ENCODE results near the gene DENND4A. TPM values are rescaled to one million over a fixed set of nuclear protein-coding genes. Genes with fewer than 3 reads are reported as not detected.
A peak's percentile ranks its signal among the peaks of the same experiment; 100 is the strongest.
"Not testable (repeated sequence)": the region's sequence is repeated elsewhere in the genome, so short reads cannot be mapped to it uniquely, and the experiment has no call there.

Gene DENND4A
- total RNA-seq, 4 donors from 2014 or later, result 17.7 to 34.3 (median 25.4) TPM

DNA sequence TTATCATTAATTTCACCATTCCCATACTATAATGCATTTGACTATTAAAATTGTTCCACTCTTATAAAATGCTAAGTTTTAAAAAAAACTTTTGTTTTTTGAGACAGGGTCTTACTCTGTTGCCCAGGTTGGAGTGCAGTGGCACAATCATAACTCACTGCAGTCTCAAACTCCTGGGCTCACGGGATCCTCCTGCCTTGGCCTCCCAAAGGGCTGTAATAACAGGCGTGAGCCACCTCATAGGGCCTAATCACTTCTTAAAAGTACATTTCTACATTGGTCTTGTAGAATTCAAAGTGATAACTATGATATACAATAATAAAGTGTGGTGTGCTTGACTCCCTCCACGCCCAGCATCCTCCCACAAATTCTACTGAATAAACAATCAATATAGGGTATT lies 3.0 kb downstream of the DENND4A start:
- TF ChIP-seq POLR2AphosphoS5 (IDR thresholded peaks at IDR 0.05) (no peak), POLR2A (IDR thresholded peaks at IDR 0.05; ENCODE audit: low read depth) (no peak)
- Histone ChIP-seq H3K27ac (replicated peaks in 1 of 4) (no peak overlapping the region), H3K4me3 (no peak overlapping the region), H3K27me3 (no peaks in the 10 kb centered on the region), H3K9me3 (no peaks in the 10 kb centered on the region), H3K36me3 (peaks cover 0 to 6% (median 0%) of the 10 kb centered on the region in 4 donors), H3K4me1 (peaks cover 21 to 46% (median 41%) of the 10 kb centered on the region in 4 donors)
- WGBS, result 94% methylated on average over 3 of the region's 3 CpGs
- DNase-seq (ENCODE audit: extremely low spot score), result no peak
- intact Hi-C loops (cut with DNase I), result no loop called here

DNA sequence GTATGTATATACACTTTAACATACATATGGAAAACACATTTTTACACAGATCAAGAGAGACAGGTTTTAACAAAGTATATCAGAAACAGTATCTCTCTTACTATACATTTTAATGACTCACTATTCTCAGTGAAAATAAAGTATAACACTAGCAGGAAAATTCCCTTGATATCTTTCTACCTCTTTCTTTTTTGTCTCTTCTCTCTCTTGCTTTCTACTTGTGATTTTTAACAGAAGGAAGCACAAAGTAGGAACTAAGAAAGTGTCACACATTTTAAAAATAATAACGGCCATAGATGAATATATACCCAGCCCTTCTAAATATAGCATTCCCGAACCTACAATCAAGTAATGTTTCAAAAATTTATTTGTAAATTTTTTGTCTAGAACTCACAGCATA lies 4.8 kb downstream of the DENND4A start:
- H3K36me3 ChIP-seq, result peaks cover 0 to 6% (median 0%) of the 10 kb centered on the region in 4 donors
- no peaks in the 10 kb centered on the region for H3K27me3 ChIP-seq
- no peak overlapping the region for H3K4me3 ChIP-seq
- peaks cover 16 to 38% (median 32%) of the 10 kb centered on the region in 4 donors for H3K4me1 ChIP-seq
- TF ChIP-seq EP300 (IDR thresholded peaks at IDR 0.05) (no peak), POLR2AphosphoS5 (IDR thresholded peaks at IDR 0.05) (no peak), POLR2A (IDR thresholded peaks at IDR 0.05; ENCODE audit: low read depth) (no peak)
- TF ChIP-seq, protein P1, sequence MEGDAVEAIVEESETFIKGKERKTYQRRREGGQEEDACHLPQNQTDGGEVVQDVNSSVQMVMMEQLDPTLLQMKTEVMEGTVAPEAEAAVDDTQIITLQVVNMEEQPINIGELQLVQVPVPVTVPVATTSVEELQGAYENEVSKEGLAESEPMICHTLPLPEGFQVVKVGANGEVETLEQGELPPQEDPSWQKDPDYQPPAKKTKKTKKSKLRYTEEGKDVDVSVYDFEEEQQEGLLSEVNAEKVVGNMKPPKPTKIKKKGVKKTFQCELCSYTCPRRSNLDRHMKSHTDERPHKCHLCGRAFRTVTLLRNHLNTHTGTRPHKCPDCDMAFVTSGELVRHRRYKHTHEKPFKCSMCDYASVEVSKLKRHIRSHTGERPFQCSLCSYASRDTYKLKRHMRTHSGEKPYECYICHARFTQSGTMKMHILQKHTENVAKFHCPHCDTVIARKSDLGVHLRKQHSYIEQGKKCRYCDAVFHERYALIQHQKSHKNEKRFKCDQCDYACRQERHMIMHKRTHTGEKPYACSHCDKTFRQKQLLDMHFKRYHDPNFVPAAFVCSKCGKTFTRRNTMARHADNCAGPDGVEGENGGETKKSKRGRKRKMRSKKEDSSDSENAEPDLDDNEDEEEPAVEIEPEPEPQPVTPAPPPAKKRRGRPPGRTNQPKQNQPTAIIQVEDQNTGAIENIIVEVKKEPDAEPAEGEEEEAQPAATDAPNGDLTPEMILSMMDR (IDR thresholded peaks at IDR 0.05), result no peak
- H3K27ac ChIP-seq (replicated peaks in 1 of 4), result peak overlapping the region in 2 of 4 donors; percentile 14 to 16
- 47% methylated on average over 2 of the region's 2 CpGs for WGBS
- no peak for DNase-seq (ENCODE audit: extremely low spot score)
- intact Hi-C loops (cut with DNase I), result no loop called here
- no peaks in the 10 kb centered on the region for H3K9me3 ChIP-seq

DNA sequence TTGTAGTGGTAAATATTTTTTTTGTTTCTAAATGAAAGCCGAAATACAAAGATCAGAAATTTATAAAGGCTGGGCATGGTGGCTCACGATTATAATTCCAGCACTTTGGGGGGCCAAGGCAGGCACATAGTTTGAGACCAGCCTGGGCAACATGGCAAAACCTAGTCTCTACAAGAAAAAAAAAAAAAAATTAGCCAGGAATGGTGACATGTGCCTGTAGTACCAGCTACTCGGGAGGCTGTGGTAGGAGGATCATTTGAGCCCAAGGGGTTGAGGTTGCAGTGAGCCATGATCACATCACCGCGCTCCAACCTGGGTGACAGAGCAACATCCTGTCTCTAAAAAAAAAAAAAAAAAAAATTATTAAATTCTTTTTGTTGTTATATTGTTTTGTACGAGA lies 6.9 kb downstream of the DENND4A start:
- Histone ChIP-seq H3K27ac (replicated peaks in 1 of 4) (no peak overlapping the region), H3K4me3 (no peak overlapping the region), H3K9me3 (no peaks in the 10 kb centered on the region), H3K27me3 (no peaks in the 10 kb centered on the region), H3K4me1 (peaks cover 6 to 38% (median 29%) of the 10 kb centered on the region in 4 donors), H3K36me3 (peaks cover 0 to 6% (median 0%) of the 10 kb centered on the region in 4 donors)
- no peak for TF ChIP-seq POLR2A (IDR thresholded peaks at IDR 0.05; ENCODE audit: low read depth)
- TF ChIP-seq, protein P1 (IDR thresholded peaks at IDR 0.05), result no peak
- TF ChIP-seq POLR2AphosphoS5 (IDR thresholded peaks at IDR 0.05), result no peak
- no peak for TF ChIP-seq EP300 (IDR thresholded peaks at IDR 0.05)
- 87% methylated on average over 6 of the region's 6 CpGs for WGBS
- intact Hi-C loops (cut with DNase I), result no loop called here
- no peak for DNase-seq (ENCODE audit: extremely low spot score)

DNA sequence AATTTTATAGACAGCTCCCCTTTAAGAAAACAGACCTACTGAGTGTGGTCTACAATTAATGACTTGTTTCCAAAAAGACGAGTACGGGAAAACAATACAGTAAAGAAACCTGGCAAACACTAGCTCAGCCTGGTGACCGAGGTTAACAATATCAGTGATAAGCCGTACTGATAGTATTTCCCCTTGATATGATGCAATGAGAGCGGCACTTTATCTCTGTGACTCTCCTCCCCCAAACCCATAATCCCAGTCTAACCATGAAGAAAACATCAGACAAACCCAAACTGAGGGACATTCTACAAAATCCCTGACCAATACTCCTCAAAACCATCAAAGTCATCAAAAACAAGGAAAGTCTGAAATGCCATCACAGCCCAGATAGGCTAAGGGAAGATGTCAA lies 8.2 kb downstream of the DENND4A start:
- intact Hi-C loops (cut with DNase I), result no loop called here
- WGBS, result 88% methylated on average over 5 of the region's 5 CpGs
- peaks cover 0 to 27% (median 20%) of the 10 kb centered on the region in 4 donors for H3K4me1 ChIP-seq
- peaks cover 0 to 6% (median 0%) of the 10 kb centered on the region in 4 donors for H3K36me3 ChIP-seq
- no peaks in the 10 kb centered on the region for H3K9me3 ChIP-seq
- no peak for DNase-seq (ENCODE audit: extremely low spot score)
- no peaks in the 10 kb centered on the region for H3K27me3 ChIP-seq
- TF ChIP-seq POLR2AphosphoS5 (IDR thresholded peaks at IDR 0.05) (no peak), POLR2A (IDR thresholded peaks at IDR 0.05; ENCODE audit: low read depth) (no peak), EP300 (IDR thresholded peaks at IDR 0.05) (no peak)
- TF ChIP-seq, protein P1 (IDR thresholded peaks at IDR 0.05), result no peak
- no peak overlapping the region for H3K4me3 ChIP-seq
- H3K27ac ChIP-seq (replicated peaks in 1 of 4), result no peak overlapping the region

DNA sequence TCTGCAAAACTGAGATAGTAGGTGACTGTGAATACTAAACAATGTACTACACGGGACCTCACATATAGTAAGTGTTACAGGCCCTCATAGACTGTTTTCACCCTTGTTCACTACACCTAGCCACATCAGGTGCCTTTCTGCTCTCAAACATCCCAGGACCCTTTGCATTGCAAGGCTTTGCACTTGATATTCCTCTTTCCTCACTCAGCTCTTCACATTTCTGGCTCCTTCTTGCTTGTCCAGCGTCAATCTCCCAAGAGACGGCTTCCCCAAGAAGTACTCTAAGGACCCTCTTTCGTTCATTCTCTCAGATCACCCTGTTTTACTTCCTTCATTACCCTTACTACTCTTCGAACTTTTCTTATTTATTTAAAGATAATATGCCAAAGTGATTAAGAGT lies 10.0 kb downstream of the DENND4A start:
- intact Hi-C loops (cut with DNase I), result no loop called here
- Histone ChIP-seq H3K36me3 (peaks cover 0 to 6% (median 0%) of the 10 kb centered on the region in 4 donors), H3K4me3 (no peak overlapping the region), H3K27me3 (no peaks in the 10 kb centered on the region), H3K27ac (replicated peaks in 1 of 4) (no peak overlapping the region), H3K4me1 (peaks cover 0 to 16% (median 11%) of the 10 kb centered on the region in 4 donors), H3K9me3 (no peaks in the 10 kb centered on the region)
- TF ChIP-seq POLR2A (IDR thresholded peaks at IDR 0.05; ENCODE audit: low read depth) (no peak), POLR2AphosphoS5 (IDR thresholded peaks at IDR 0.05) (no peak), EP300 (IDR thresholded peaks at IDR 0.05) (no peak)
- TF ChIP-seq, protein P1 (IDR thresholded peaks at IDR 0.05), result no peak
- WGBS, result 88% methylated on average over 5 of the region's 5 CpGs
- no peak for DNase-seq (ENCODE audit: extremely low spot score)

DNA sequence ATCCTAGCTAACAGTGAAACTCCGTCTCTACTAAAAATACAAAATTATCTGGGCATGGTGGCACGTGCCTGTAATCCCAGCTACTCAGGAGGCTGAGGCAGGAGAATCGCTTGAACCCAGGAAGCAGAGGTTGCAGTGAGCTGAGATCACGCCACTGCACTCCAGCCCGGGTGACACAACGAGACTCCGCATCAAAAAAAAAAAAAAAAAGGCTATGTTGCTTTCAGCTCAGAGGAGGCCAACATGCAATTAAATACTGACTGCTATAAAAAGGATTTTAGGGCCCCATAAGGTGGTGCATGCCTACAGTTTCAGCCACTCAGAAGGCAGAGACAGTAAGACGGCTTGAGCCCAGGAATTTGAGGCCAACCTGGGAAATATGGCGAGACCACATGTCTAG lies 13.4 kb downstream of the DENND4A start:
- H3K36me3 ChIP-seq; H3K9me3 ChIP-seq; H3K4me3 ChIP-seq; intact Hi-C loops (cut with DNase I); H3K27me3 ChIP-seq; H3K27ac ChIP-seq (replicated peaks in 1 of 4); DNase-seq (ENCODE audit: extremely low spot score): not testable (repeated sequence)
- 84% methylated on average over 9 of the region's 9 CpGs for WGBS
- H3K4me1 ChIP-seq, result peaks cover 0 to 13% (median 11%) of the 10 kb centered on the region in 4 donors
